B cell (primary cell): ENCODE measurements around the gene PEX14. TPM values are rescaled to one million over a fixed set of nuclear protein-coding genes. Genes with fewer than 3 reads are reported as not detected.

Source experiments
- ATAC-seq: fragments of 200-7000 bp; cut with Tn5 transposase; one replicate; pipeline ENCODE4 v1.10.0; 2021; ENCODE audit warnings: low read depth, mild to moderate bottlenecking, moderate number of reproducible peaks, moderate library complexity
- CTCF ChIA-PET: fragments of 350-600 bp; sonication (Branson Sonifier 250); formaldehyde crosslinking; loops from one replicate; lab custom pipeline; 2021; ENCODE audit warnings: antibody characterized with exemption, inconsistent platforms; lab: Charles Lee
- POLR2A ChIA-PET: fragments of 350-600 bp; sonication (Branson Sonifier 250); formaldehyde crosslinking; loops from one replicate; lab custom pipeline; 2021; ENCODE audit warnings: antibody characterized with exemption; lab: Charles Lee
- DNase-seq: peaks from one replicate; pipeline ENCODE4 v3.0.0; 2013
- H2AFZ ChIP-seq: 2 replicates; pipeline ENCODE4 v1.6.1; 2012; ENCODE audit warnings: mild to moderate bottlenecking, low read depth, low read length; ENCODE audit not compliant: insufficient read depth, poor library complexity, severe bottlenecking
- H3K27ac ChIP-seq, 2 donors: 1 replicate in 1 of 2; 2 replicates in 1 of 2; pipeline ENCODE4 v1.5.1; 2012 to 2013; ENCODE audit warnings: low read length in 2 of 2, mild to moderate bottlenecking in 2 of 2, moderate library complexity in 1 of 2
- H3K27me3 ChIP-seq, 4 experiments: fragments of 200-600 bp in 1 of 4; sonication (generic) in 1 of 4; replicated peaks in 1 of 4; 1 replicate in 2 of 4; 2 replicates in 2 of 4; pipeline versions ENCODE4 v1.6.1 to v1.7.0; 2013 to 2016; ENCODE audit warnings: low read length in 3 of 4, mild to moderate bottlenecking in 2 of 4, mixed read lengths in 1 of 4, moderate library complexity in 1 of 4; ENCODE audit not compliant: insufficient read depth in 4 of 4, control insufficient read depth in 3 of 4; ENCODE audit errors: control extremely low read depth in 1 of 4
- H3K36me3 ChIP-seq, 2 experiments: replicated peaks in 1 of 2; 1 replicate in 1 of 2; 2 replicates in 1 of 2; pipeline versions ENCODE4 v1.6.1 to v1.7.1; 2013; ENCODE audit warnings: low read length in 1 of 2; ENCODE audit not compliant: insufficient read depth in 2 of 2, control insufficient read depth in 1 of 2; ENCODE audit errors: control extremely low read depth in 1 of 2, extremely low read depth in 1 of 2
- H3K4me1 ChIP-seq, 2 donors: fragments of 200-600 bp in 1 of 2; sonication (generic) in 1 of 2; 1 replicate in 1 of 2; 2 replicates in 1 of 2; pipeline versions ENCODE4 v1.5.1 to v1.6.1; 2013 to 2017; ENCODE audit warnings: low read length in 2 of 2; ENCODE audit not compliant: control insufficient read depth in 2 of 2, insufficient read depth in 2 of 2
- H3K4me2 ChIP-seq: replicated peaks from 2 replicates; pipeline ENCODE3; 2012; ENCODE audit warnings: mild to moderate bottlenecking, low read depth, low read length; ENCODE audit not compliant: poor library complexity, severe bottlenecking
- H3K4me3 ChIP-seq, 5 experiments: fragments of 200-600 bp in 1 of 5; sonication (generic) in 1 of 5; 1 replicate in 3 of 5; 2 replicates in 2 of 5; pipeline versions ENCODE4 v1.5.1 to v1.7.0; 2011 to 2016; ENCODE audit warnings: low read length in 4 of 5, mild to moderate bottlenecking in 4 of 5, low read depth in 2 of 5, control low read depth in 1 of 5, moderate library complexity in 1 of 5; ENCODE audit not compliant: insufficient read depth in 1 of 5; ENCODE audit errors: control extremely low read depth in 1 of 5, extremely low read depth in 1 of 5
- H3K79me2 ChIP-seq: fragments of 200-600 bp; sonication (generic); one replicate; pipeline ENCODE4 v1.6.0; 2016; ENCODE audit warnings: low read length; ENCODE audit not compliant: control insufficient read depth, insufficient read depth
- H3K9ac ChIP-seq: fragments of 200-600 bp; sonication (generic); 2 replicates; pipeline ENCODE4 v1.6.1; 2017; ENCODE audit warnings: mild to moderate bottlenecking, low read length, moderate library complexity
- H3K9me3 ChIP-seq, 3 donors: one replicate each; pipeline versions ENCODE4 v1.6.1 to v1.7.1; 2013; ENCODE audit warnings: low read length in 2 of 3; ENCODE audit not compliant: control insufficient read depth in 2 of 3, insufficient read depth in 1 of 3; ENCODE audit errors: control extremely low read depth in 1 of 3
- H4K20me1 ChIP-seq: 2 replicates; pipeline ENCODE4 v1.6.0; 2012; ENCODE audit warnings: mild to moderate bottlenecking, low read length; ENCODE audit not compliant: insufficient read depth, control insufficient read depth, poor library complexity, severe bottlenecking
- H3K27ac Mint-ChIP-seq: one replicate; pipeline ENCODE4 v1.8.0; 2021; ENCODE audit warnings: mixed read lengths
- H3K27me3 Mint-ChIP-seq: one replicate; pipeline ENCODE4 v1.8.0; 2021; ENCODE audit warnings: mixed read lengths
- H3K4me1 Mint-ChIP-seq: one replicate; pipeline ENCODE4 v1.8.0; 2021; ENCODE audit warnings: mixed read lengths
- H3K4me3 Mint-ChIP-seq: one replicate; pipeline ENCODE4 v1.8.0; 2021; ENCODE audit warnings: mixed read lengths
- H3K9me3 Mint-ChIP-seq: one replicate; pipeline ENCODE4 v1.8.0; 2022; ENCODE audit warnings: mixed read lengths; ENCODE audit not compliant: insufficient read depth
- CTCF ChIP-seq: fragments of 200-600 bp; IDR thresholded peaks from one replicate; pipeline ENCODE4 v1.8.0; 2022; ENCODE audit warnings: antibody characterized with exemption, mild to moderate bottlenecking
- EZH2 ChIP-seq: IDR thresholded peaks from 2 replicates; pipeline ENCODE4 v1.6.1; 2012; ENCODE audit warnings: borderline replicate concordance, low read depth, mild to moderate bottlenecking, moderate library complexity, low read length; ENCODE audit not compliant: insufficient read depth, poor library complexity, severe bottlenecking
- WGBS: methylation state at CpG from one replicate; pipeline ENCODE4 v1.1.5; 2013; ENCODE audit warnings: missing lambda C conversion rate; ENCODE audit not compliant: insufficient coverage; 5-methylcytosine and 5-hydroxymethylcytosine counted together
- intact Hi-C: fragments of 100-400 bp; cut with micrococcal nuclease; formaldehyde crosslinking; loops from one replicate; pipeline ENCODE4 v1.10.0; 2022
- polyA plus RNA-seq: library from polyadenylated mRNA; depleted of rRNA; stranded (reverse); fragments of >200 nt; gene quantifications from 2 replicates; pipeline ENCODE4 v1.2.3, GENCODE V29; 2012
- total RNA-seq, 2 donors: library from RNA; stranded (reverse); fragments of 120-200 nt in 1 of 2; gene quantifications; 1 replicate in 1 of 2; 2 replicates in 1 of 2; pipeline versions ENCODE4 v1.2.3 to v1.2.4, GENCODE V29; 2013 to 2022

Gene PEX14
- total and polyA plus RNA-seq, 2 donors (not counting 1 experiment from before 2014, with no cell fraction given): 14.1 to 19.3 TPM

GRCh38 chr1:10528066-10529014 is 53.6 kb downstream of the PEX14 start:
- Mint-ChIP-seq H3K4me1 (peaks cover 8% of the 10 kb centered on the region), H3K27me3 (no peaks in the 10 kb centered on the region), H3K27ac (no peak overlapping the region), H3K9me3 (no peaks in the 10 kb centered on the region), H3K4me3 (no peak overlapping the region)
- peaks cover 26% of the 10 kb centered on the region for H4K20me1 ChIP-seq
- H3K4me1 ChIP-seq: no peaks in the 10 kb centered on the region
- no peak overlapping the region for H3K4me2 ChIP-seq
- ATAC-seq (no peak), DNase-seq (no peak)
- POLR2A ChIA-PET: no interaction called here
- CTCF ChIA-PET: interaction anchor here (0.8 to 0.9 kb wide), 3 partner anchors 9 to 414 kb away, joined by 3 read pairs; no protein-coding TSS in a partner anchor
- intact Hi-C loops: no loop called here
- no peak overlapping the region for H2AFZ ChIP-seq
- H3K27ac ChIP-seq: no peak overlapping the region
- peaks cover 48% of the 10 kb centered on the region for H3K79me2 ChIP-seq
- H3K27me3 ChIP-seq: no peaks in the 10 kb centered on the region
- TF ChIP-seq CTCF: no peak
- no peak overlapping the region for H3K9ac ChIP-seq
- 97% methylated on average over 8 of the region's 13 CpGs for WGBS
- no peak overlapping the region for H3K4me3 ChIP-seq
- no peaks in the 10 kb centered on the region for H3K9me3 ChIP-seq
- peaks cover 0 to 4% of the 10 kb centered on the region in 2 experiments for H3K36me3 ChIP-seq

GRCh38 chr1:10529091-10529490 is 54.3 kb downstream of the PEX14 start:
- H3K9me3 Mint-ChIP-seq: no peaks in the 10 kb centered on the region
- Histone ChIP-seq H3K27me3 (no peaks in the 10 kb centered on the region), H3K9me3 (no peaks in the 10 kb centered on the region), H3K9ac (no peak overlapping the region), H3K79me2 (peaks cover 49% of the 10 kb centered on the region), H2AFZ (no peak overlapping the region), H3K4me1 (no peaks in the 10 kb centered on the region), H4K20me1 (peaks cover 27% of the 10 kb centered on the region), H3K4me2 (no peak overlapping the region), H3K27ac (no peak overlapping the region), H3K4me3 (no peak overlapping the region), H3K36me3 (peaks cover 0 to 2% of the 10 kb centered on the region in 2 experiments)
- intact Hi-C loops: no loop called here
- TF ChIP-seq CTCF: no peak
- no peak for TF ChIP-seq EZH2
- H3K4me1 Mint-ChIP-seq: peaks cover 8% of the 10 kb centered on the region
- H3K27me3 Mint-ChIP-seq: no peaks in the 10 kb centered on the region
- ATAC-seq (no peak), DNase-seq (no peak)
- ChIA-PET CTCF (interaction anchor here (0.8 to 1.6 kb wide), 4 partner anchors 8 to 413 kb away, joined by 3 read pairs; no protein-coding TSS in a partner anchor), POLR2A (no interaction called here)
- no peak overlapping the region for H3K27ac Mint-ChIP-seq
- 98% methylated on average over 8 of the region's 12 CpGs for WGBS
- no peak overlapping the region for H3K4me3 Mint-ChIP-seq
